Stimulated activated CD4-positive, alpha-beta T cell treated with anti-CD3 and anti-CD28 coated beads, TNF-alpha, amount 100 ng/mL, for 1 hour (primary cell): Measurements from ENCODE around the gene SP140L.
"Not testable (repeated sequence)": the region's sequence is repeated elsewhere in the genome, so short reads cannot be mapped to it uniquely, and the experiment has no call there.

ENCODE experiments used
- DNase-seq, 3 donors: peaks; one replicate each; pipeline ENCODE4 v3.0.0-alpha.2; 2020; ENCODE audit warnings: low read depth in 3 of 3, low spot score in 1 of 3

The SP140L gene

DNA sequence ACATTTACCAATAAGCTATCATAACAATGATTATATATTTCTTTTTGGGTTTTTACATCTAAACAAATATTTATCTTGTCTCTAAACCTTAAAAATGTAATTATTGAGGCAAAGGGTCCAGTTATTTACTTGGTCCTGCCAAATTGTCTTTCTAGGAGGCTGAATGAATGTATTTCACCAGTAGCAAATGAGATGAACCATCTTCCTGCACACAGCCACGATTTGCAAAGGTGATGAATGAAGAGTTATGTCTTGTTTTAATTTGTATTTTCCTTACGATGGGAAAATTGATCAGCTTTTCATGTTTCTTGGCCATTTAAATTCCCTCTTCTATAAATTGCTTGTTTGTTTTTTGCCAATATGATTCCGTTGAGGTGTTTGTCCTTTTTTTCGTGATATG lies 90.4 kb downstream of the SP140L start:
- no peak for DNase-seq

DNA sequence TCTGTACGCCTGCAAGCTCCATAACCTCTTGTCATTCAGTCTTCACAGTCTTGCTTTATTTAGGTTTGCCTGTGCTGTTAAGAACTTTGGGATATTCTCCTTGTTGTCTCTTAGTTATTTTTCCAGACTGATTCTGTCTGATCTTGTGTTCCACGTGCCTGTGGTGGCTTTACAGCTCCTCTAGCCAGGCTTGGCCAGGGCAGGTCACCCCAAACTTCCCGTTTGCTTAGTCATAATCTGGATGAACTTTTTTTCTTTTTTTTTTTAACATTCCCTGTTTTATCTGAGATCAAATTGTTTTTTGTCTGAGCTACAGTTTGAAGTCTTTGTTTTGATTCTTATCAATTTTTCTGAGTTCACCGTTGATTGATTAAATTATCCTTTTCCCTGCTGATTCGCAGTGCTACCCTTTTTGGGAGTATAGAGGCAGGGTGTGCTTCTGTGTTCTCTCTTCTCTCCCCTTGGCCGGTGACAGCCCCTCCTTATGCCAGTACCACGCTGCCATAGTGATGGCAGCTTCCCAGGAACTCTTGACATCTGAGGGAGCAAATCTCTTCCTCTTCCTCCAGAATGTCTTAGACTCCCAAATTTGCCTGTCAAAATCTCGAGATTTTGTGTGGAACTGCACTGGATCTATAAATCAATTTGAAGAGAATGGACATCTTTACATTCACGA lies 91.5 kb downstream of the SP140L start:
- DNase-seq: no peak

- DNase-seq: no peak
Measured at GRCh38 chr2:230419181-230419580, 92.2 kb downstream of the SP140L start.

DNA sequence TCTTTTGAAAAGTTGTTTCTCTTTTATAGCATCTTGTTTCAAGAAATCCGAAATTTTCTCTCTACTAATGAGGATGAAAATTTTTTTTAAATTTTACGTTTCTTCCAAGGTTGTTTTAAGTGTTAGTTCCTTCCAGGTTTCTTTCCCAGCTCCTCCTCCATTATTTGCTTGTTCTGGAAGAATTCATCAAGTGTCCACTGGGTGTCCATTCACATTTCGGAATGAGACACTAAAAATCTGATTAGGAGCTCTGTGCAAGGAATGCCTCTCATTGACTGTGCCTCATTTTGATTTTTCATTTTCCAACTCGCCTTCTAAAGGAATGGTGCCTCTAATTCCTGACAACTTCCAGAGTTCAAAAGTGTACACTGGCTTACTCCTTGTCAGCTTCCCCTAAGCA lies 95.2 kb downstream of the SP140L start:
- DNase-seq: no peak

GRCh38 chr2:230423851-230424458 lies 97.0 kb downstream of the SP140L start:
- DNase-seq: no peak

DNA sequence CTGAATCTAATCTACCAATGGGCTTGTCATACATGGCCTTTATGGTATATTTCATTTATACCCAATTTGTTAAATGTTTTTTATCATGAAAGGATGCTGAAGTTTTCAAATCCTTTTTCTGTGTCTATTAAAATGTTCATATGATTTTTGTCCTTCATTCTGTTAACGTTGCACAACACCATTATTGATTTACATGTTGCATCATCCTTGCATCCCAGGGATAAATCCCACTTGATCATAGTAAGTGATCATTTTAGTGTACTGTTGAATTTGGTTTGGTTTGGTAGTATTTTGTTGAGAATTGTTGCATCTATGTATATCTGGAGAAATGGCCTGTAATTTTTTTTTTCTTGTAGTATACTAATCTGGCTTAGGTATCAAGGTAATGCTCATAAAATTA lies 98.4 kb downstream of the SP140L start:
- DNase-seq: no peak

- DNase-seq: no peak
Measured at GRCh38 chr2:230429513-230429912, 102.5 kb downstream of the SP140L start.

DNA sequence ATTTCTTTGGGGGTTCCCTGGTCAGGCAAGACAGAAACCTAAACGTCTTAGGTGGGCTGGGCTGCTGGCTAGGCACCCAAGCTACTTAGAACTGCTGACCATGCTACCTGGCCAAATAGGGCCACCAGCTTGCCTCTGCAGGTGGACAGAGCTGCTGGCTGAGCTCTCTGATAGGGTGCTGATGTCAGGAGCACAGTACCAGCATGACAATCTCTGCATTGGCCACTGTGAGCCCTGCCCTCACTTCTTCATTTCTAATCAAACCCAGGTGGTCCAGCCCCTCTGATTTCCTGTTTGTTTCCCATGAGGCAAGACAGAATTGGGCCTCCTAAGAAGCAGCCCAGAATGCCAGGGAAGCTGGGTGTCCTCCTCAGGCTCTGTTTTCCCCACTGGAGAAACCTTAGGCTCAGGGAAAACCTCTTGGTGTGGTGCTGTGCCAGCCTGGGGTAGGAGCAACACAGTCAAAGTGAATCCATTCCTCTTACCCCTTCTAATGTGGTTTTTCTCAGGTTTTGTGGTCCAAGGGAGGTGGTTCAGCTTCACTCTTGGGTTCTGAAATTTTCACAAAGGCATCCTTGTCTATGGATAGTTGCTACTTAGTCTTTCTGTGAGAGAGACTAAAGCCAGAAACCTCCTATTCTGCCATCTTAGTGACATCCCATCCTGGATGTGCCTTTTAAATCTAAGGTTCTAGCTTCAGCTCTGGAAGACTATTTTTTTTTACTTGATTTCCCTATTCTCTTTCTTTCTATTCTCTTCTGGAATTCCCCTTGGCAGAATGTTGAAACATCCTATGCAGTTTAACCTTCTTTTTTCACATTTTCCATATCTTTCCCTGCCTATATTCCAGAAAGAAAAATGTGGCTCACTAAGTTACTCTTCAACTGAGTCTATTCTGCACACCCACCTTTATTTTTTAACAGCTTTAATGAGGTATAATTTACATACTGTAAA lies 104.2 kb downstream of the SP140L start:
- no peak for DNase-seq

DNA sequence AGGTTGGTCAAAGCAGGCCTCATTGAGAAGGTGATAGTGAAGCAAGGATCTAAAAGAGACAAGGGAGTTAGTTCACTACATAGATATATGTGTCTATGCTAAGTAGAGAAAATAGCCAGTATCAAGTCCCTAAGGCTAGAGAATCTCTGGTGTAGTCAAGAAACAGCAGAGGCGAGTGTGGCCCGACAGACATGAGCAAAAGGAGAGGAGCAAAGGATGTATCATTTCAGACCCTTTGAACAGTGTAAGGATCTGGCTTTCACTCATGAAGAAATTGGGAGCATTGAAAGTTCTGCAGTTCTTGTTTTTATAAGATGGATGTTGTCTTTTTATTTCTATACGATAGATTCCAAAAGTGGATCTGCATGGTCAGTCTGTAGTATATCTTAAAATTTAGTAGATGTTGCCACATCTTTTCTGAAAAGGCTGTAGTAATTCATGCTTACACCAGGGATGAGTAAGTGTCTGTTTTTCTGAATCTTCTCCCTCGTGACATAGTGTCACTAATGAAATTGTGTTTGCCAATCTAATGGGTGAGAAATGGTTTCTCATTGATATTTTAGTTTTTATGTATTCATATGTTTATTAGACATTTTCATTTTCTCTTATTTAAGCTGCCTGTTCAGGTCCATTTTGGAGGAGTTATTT lies 107.8 kb downstream of the SP140L start:
- DNase-seq: no peak

DNA sequence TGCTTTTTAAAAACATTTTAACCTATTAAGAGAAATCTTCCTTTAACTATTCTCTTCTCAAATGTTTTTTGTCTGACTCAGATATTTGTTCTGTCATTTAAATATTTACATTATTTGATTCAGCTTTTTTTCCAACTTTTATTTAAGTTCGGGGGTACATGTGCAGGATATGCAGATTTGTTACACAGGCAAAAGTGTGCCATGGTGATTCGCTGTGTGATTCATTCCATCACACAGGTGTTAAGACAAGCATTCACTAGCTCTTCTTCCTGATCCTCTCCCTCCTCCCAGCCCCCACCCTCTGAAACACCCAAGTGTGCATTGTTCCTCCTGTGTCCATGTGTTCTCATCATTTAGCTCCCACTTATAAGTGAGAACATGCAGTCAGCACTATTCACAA lies 108.4 kb downstream of the SP140L start:
- DNase-seq: no peak

DNA sequence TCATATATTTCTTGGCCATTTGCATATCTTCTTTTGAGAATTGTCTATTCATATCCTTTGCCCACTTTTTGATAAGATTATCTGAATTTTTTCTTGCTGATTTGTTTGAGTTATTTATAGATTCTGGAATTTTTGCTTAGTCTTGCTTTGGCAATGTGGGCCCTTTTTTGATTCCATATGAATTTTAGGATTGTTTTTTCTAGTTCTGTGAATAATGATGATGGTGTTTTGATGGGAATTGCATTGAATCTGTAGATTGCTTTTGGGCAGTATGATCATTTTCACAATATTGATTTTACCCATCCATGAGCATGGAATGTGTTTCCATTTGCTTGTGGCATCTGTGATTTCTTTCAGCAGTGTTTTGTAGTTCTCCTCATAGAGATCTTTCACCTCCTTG lies 112.1 kb downstream of the SP140L start:
- not testable (repeated sequence) for DNase-seq

DNA sequence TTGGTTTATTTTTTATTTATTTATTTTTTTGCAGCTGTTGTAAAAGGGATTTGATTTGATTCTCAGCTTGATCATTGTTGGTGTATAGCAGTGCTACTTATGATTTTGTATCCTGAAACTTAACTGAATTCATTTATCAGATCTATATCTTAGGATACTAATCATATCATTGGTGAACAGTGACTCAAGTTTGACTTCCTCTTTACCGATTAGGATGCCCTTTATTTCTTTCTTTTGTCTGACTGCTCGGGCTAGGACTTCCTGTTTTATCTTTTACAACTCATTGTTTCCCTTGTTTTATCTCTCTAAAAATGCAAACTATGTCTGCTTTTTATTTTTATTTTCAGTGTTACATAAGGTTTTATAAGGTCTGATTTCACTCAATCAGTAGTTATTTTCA lies 112.6 kb downstream of the SP140L start:
- no peak for DNase-seq

DNA sequence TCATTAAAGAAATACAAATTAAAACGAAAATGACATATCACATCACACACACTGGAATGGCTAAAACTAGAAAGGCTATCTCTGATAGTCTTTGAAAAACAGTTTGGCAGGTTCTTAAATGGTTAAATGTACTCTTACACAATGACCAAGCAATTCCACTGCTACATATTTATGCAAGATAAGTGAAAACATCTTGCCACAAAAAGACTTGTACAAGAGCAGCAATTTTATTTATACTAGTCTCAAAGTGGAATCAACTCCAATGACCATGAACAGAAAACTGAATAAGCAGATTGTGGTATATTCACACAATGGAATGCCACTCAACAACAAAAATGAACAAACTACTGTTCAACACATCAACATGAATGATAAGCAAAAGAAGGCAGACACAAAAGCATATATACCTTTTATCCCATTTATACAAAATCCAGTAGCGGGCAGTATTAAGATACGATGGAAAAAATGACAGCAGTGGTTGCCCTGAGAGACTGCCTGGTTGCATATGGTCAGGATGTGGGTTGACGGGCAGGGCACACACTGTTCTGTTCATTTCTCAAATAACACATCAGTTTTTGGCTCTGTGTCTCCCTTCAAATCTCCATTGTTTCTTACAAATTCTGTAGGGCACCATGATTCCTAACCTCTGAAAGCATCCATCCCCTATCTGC lies 114.4 kb downstream of the SP140L start:
- peak in 1 of 3 donors; percentile 23 for DNase-seq

- DNase-seq: no peak
Measured at GRCh38 chr2:230443541-230443940, 116.5 kb downstream of the SP140L start.

GRCh38 chr2:230444832-230445231 lies 117.8 kb downstream of the SP140L start:
- no peak for DNase-seq

DNA sequence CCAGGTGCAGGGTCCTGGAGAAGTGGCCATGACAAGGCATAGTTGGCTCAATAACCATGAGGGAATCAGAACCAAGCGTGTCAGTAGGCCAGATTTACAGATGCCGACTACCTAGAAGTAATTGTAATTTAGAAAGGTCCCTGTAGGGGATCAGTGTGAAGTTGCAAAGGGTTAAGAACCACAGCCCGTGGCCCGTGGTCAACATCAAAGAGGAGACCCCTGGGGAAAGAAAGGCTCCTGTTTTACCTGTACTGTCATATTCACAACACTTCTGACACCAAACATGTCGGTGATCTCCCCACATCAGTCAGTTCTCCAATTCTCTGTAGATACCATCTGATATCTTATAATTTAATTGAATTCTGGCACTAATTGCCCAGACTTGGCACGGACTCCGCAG lies 120.0 kb downstream of the SP140L start:
- no peak for DNase-seq

DNA sequence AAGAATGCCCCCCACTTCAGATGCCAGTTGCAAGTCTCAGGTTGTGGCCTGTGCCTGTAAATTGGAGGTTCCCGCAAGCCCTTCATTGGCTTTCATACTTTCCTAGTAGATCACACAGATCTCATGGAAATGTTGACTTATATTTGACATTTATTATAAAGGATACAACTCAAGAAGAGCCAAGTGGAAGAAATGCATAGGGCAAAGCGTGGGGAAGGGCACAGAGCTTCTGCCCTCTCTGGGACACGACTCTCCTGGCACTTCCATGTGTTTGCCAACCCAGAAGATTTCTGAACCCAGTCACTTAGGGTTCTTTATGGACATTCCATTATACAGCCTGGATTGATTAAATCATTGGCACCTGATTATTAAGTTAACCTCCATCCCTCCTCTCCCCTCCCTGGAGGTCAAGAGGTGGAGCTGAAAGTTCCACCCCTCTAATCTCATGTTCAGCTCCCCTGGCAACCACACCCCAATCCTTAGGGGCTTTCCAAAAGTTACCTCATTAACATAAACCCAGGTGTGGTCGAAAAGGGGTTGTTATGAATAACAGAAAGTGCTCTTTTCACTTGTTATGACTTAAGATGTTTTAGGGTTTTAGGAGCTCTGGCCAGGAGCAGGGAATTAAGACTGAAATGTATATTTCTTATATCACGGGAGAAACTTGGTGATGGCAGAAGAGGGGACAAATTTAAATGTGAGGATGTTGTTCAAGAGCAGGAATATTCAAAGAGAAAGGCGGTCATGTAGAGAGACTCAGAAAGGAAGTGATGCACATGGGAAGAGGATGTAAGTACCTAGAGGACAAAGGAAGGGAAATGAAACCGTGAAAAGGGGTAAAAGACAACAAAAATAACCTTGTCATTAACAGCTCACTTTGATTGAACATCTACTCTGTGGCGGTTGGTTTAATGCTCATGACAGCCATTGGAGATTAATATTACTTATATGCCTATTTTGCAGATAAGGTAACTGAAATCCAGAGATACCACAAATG lies 120.8 kb downstream of the SP140L start:
- DNase-seq: no peak

- no peak for DNase-seq
Measured at GRCh38 chr2:230449901-230450467, 123.0 kb downstream of the SP140L start.

DNA sequence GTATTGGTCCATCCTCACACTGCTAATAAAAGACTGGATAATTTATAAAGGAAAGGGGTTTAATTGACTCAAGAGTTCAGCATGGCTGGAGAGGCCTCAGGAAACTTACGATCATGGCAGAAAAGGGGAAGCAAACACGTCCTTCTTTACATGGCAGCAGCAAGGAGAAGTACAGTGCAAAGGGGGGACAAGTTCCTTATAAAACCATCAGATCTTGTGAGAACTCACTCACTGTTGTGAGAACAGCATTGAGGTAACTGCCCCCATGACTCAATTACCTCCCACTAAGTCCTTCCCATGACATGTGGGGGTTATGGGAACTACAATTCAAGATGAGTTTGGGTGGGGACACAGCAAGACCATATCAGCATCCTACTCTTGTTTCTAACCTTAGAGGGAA lies 126.0 kb downstream of the SP140L start:
- DNase-seq: no peak
